CD4-positive, alpha-beta T cell treated with Interleukin-10 for 1 hour (primary cell): ENCODE results near the gene DUSP1.

Experiments used
- DNase-seq: peaks from one replicate; pipeline ENCODE4 v3.0.0-alpha.2; 2020

Gene DUSP1

DNA sequence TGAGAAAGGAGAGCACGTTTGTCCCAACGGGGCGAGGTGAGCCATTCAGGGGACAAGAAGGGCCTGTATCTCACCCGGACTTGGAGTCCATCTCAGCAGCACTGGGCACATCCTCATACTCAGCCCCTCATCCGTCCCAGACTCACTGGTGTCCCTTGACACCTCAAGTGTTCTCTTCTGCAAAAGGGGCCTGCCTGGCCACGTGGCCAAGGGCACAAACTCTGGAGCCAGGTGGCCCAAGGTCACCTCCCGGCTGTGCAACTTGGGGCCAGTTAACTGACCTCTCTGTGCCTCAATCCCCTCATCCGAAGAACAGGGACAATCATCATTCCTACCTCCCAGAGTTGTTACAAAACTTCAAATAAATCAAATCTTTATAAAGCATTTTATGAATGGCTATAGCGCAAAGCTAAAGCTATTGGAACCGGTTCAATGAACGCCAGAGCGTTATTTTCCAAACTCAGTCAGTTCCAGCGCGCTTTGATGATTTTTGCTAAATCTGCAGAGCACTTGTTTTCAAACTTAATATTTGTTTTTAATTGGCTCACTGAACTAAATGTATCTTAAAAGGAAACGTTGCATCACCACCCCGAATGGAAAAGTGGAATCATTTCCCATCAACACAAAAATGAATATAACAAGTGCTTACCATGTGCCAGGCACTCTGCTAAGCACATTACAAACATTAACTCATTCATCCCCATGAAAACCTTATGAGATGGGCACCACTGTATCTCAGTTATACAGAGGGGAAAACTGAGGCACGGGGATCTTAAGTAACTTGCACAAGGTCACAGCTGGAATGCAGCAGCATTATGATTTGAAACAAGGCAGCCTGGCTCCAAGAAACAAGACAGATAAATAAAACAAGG, 49.3 kb downstream of the DUSP1 start:
- DNase-seq: no peak

- DNase-seq: no peak
Observed at GRCh38 chr5:172720655-172721054, 50.3 kb downstream of the DUSP1 start.

DNA sequence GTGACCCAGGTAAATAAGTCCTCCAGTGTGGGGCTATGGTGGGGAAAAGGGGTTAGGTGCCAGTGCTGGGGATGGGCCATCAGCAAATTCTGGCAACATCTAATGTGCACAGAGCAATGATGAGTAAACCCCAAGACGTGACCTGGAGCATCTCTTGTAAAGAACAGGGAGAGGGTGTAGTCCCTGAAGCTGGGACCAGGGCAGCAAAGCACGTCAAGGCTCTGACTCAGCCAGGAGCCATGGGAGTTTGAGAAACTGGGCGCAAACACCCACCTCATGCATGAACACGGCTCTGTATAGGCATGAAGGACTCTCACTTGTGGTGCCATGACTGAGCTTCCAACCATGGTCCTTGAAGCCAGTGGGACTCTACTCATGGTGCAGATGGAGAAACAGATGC, 51.8 kb downstream of the DUSP1 start:
- no peak for DNase-seq

DNA sequence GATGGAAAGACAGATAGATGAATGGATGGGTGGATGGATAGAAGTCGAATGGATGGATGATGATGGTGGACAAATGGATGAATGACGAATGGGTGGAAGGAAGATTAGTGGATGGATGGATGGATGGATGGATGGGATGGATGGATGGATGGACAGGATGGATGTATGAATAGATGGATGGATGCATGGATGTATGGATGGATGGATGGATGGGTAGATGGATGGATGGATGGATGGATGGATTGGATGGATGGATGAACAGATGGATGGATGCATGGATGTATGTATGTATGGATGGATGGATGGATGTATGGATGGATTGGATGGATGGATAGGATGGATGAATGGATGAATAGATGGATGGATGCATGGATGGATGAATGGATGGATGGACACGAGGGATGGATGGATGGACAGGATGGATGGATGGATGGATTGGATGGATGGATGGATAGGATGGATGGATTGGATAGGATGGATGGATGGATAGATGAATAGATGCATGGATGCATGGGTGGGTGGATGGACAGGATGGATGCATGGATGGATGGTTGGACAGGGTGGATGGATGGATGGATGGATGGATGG, 52.4 kb downstream of the DUSP1 start:
- DNase-seq: no peak
